Neural progenitor cell (in vitro differentiated cells): ENCODE measurements around the gene ZBTB42. TPM values are rescaled to one million over a fixed set of nuclear protein-coding genes. Genes with fewer than 3 reads are reported as not detected.

ENCODE experiments used
- DNase-seq: peaks from one replicate; pipeline ENCODE4 v3.0.0-alpha.2; 2016; ENCODE audit warnings: low spot score
- H2AFZ ChIP-seq: fragments of 200-600 bp; sonication (generic); replicated peaks from 2 replicates; pipeline ENCODE4 v1.6.1; 2016; ENCODE audit warnings: antibody characterized with exemption
- H3F3A ChIP-seq: fragments of 200-600 bp; sonication (generic); 2 replicates; pipeline ENCODE4 v1.6.1; 2016; ENCODE audit warnings: antibody characterized with exemption, low read depth
- H3K27ac ChIP-seq: fragments of 200-600 bp; sonication (generic); 2 replicates; pipeline ENCODE4 v1.5.1; 2016; ENCODE audit warnings: mild to moderate bottlenecking
- H3K27me3 ChIP-seq: fragments of 200-600 bp; sonication (generic); 2 replicates; pipeline ENCODE4 v1.6.1; 2016; ENCODE audit warnings: mild to moderate bottlenecking, moderate library complexity
- H3K36me3 ChIP-seq: fragments of 200-600 bp; sonication (generic); 2 replicates; pipeline ENCODE4 v1.5.1; 2016
- H3K4me1 ChIP-seq: fragments of 200-600 bp; sonication (generic); 2 replicates; pipeline ENCODE4 v1.6.1; 2016; ENCODE audit warnings: mixed run types
- H3K4me2 ChIP-seq: fragments of 200-600 bp; sonication (generic); 2 replicates; pipeline ENCODE4 v1.6.1; 2016
- H3K4me3 ChIP-seq: fragments of 200-600 bp; sonication (generic); 2 replicates; pipeline ENCODE4 v1.5.1; 2016
- H3K79me2 ChIP-seq: fragments of 200-600 bp; sonication (generic); 2 replicates; pipeline ENCODE4 v1.6.1; 2016; ENCODE audit warnings: low read depth
- H3K9ac ChIP-seq: fragments of 200-600 bp; sonication (generic); 2 replicates; pipeline ENCODE4 v1.6.1; 2016
- H3K9me3 ChIP-seq: fragments of 200-600 bp; sonication (generic); 2 replicates; pipeline ENCODE4 v1.5.1; 2016; ENCODE audit warnings: low read depth
- H4K20me1 ChIP-seq: fragments of 200-600 bp; sonication (generic); 2 replicates; pipeline ENCODE4 v1.6.1; 2016; ENCODE audit warnings: low read depth
- H3K27ac Mint-ChIP-seq: 3 replicates; pipeline ENCODE4 v1.8.0; 2021; ENCODE audit warnings: mixed read lengths
- H3K27me3 Mint-ChIP-seq: 2 replicates; pipeline ENCODE4 v1.8.0; 2022; ENCODE audit warnings: low read depth, mild to moderate bottlenecking, inconsistent platforms, moderate library complexity, mixed read lengths; ENCODE audit not compliant: insufficient read depth
- H3K36me3 Mint-ChIP-seq: 3 replicates; pipeline ENCODE4 v1.8.0; 2021; ENCODE audit warnings: mixed read lengths
- H3K4me1 Mint-ChIP-seq: 3 replicates; pipeline ENCODE4 v1.8.0; 2021; ENCODE audit warnings: mixed read lengths
- H3K4me3 Mint-ChIP-seq: 3 replicates; pipeline ENCODE4 v1.8.0; 2021; ENCODE audit warnings: mild to moderate bottlenecking, moderate library complexity, mixed read lengths
- H3K9me3 Mint-ChIP-seq: 3 replicates; pipeline ENCODE4 v1.8.0; 2020; ENCODE audit warnings: mixed read lengths
- EZH2 ChIP-seq: fragments of 200-600 bp; sonication (generic); IDR thresholded peaks from 2 replicates; pipeline ENCODE4 v1.6.1; 2017; ENCODE audit warnings: antibody characterized with exemption, mild to moderate bottlenecking, moderate library complexity
- EZH2phosphoT487 ChIP-seq: fragments of 200-600 bp; sonication (generic); IDR thresholded peaks from 2 replicates; pipeline ENCODE4 v1.6.1; 2017; ENCODE audit warnings: antibody characterized with exemption
- total RNA-seq: library from RNA; depleted of rRNA; stranded (reverse); fragments of >200 nt; gene quantifications from 2 replicates; pipeline ENCODE4 v1.2.3, GENCODE V29; 2015; ENCODE audit warnings: low replicate concordance
- TF ChIP-seq, protein P1 (sequence below): fragments of 200-600 bp; sonication (generic); IDR thresholded peaks from 2 replicates; pipeline ENCODE4 v1.5.1; 2017; ENCODE audit warnings: antibody characterized with exemption, mild to moderate bottlenecking

The ZBTB42 gene
- total RNA-seq, 1 donor from 2014 or later: 0.41 TPM

- Mint-ChIP-seq H3K4me1 (peaks cover 11% of the 10 kb centered on the region), H3K36me3 (peaks cover 8% of the 10 kb centered on the region), H3K4me3 (no peak overlapping the region), H3K9me3 (no peaks in the 10 kb centered on the region), H3K27me3 (peaks cover 4% of the 10 kb centered on the region), H3K27ac (peak overlapping the region; percentile 86)
- Histone ChIP-seq H4K20me1 (peaks cover 14% of the 10 kb centered on the region), H3F3A (no peaks in the 10 kb centered on the region), H3K27ac (no peak overlapping the region), H2AFZ (no peak overlapping the region), H3K9ac (no peak overlapping the region), H3K27me3 (no peaks in the 10 kb centered on the region), H3K4me2 (no peak overlapping the region), H3K36me3 (no peaks in the 10 kb centered on the region), H3K9me3 (no peaks in the 10 kb centered on the region), H3K4me3 (no peak overlapping the region), H3K79me2 (no peaks in the 10 kb centered on the region), H3K4me1 (no peaks in the 10 kb centered on the region)
- DNase-seq: no peak
- TF ChIP-seq, protein P1, sequence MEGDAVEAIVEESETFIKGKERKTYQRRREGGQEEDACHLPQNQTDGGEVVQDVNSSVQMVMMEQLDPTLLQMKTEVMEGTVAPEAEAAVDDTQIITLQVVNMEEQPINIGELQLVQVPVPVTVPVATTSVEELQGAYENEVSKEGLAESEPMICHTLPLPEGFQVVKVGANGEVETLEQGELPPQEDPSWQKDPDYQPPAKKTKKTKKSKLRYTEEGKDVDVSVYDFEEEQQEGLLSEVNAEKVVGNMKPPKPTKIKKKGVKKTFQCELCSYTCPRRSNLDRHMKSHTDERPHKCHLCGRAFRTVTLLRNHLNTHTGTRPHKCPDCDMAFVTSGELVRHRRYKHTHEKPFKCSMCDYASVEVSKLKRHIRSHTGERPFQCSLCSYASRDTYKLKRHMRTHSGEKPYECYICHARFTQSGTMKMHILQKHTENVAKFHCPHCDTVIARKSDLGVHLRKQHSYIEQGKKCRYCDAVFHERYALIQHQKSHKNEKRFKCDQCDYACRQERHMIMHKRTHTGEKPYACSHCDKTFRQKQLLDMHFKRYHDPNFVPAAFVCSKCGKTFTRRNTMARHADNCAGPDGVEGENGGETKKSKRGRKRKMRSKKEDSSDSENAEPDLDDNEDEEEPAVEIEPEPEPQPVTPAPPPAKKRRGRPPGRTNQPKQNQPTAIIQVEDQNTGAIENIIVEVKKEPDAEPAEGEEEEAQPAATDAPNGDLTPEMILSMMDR: no peak
- TF ChIP-seq EZH2: no peak
- TF ChIP-seq EZH2phosphoT487: no peak
Observed at GRCh38 chr14:104777808-104778249, 23.1 kb upstream of the ZBTB42 start.

- Histone ChIP-seq H3K79me2 (no peaks in the 10 kb centered on the region), H3K36me3 (no peaks in the 10 kb centered on the region)
Observed at GRCh38 chr14:104778694-104779331, 22.1 kb upstream of the ZBTB42 start.

GRCh38 chr14:104779776-104780512, 21.0 kb upstream of the ZBTB42 start:
- Mint-ChIP-seq H3K4me3 (no peak overlapping the region), H3K36me3 (peaks cover 7% of the 10 kb centered on the region), H3K9me3 (no peaks in the 10 kb centered on the region), H3K27me3 (peaks cover 4% of the 10 kb centered on the region), H3K4me1 (peaks cover 11% of the 10 kb centered on the region), H3K27ac (no peak overlapping the region)
- Histone ChIP-seq H2AFZ (no peak overlapping the region), H3K27me3 (no peaks in the 10 kb centered on the region), H3F3A (no peaks in the 10 kb centered on the region), H3K4me3 (no peak overlapping the region), H3K36me3 (no peaks in the 10 kb centered on the region), H3K9ac (no peak overlapping the region), H3K4me2 (no peak overlapping the region), H3K4me1 (no peaks in the 10 kb centered on the region), H3K27ac (no peak overlapping the region), H4K20me1 (peaks cover 19% of the 10 kb centered on the region), H3K9me3 (no peaks in the 10 kb centered on the region), H3K79me2 (no peaks in the 10 kb centered on the region)
- DNase-seq: no peak
- TF ChIP-seq, protein P1: no peak
- no peak for TF ChIP-seq EZH2phosphoT487
- no peak for TF ChIP-seq EZH2

More at GRCh38 chr14:104778694-104779331, 22.1 kb upstream of the ZBTB42 start:
- H3K4me3 Mint-ChIP-seq: no peak overlapping the region
- peaks cover 11% of the 10 kb centered on the region for H3K4me1 Mint-ChIP-seq
- Histone ChIP-seq H3K4me1 (no peaks in the 10 kb centered on the region), H3K4me2 (no peak overlapping the region), H2AFZ (no peak overlapping the region), H3K4me3 (no peak overlapping the region), H3F3A (no peaks in the 10 kb centered on the region), H4K20me1 (peaks cover 14% of the 10 kb centered on the region), H3K27me3 (no peaks in the 10 kb centered on the region), H3K9ac (no peak overlapping the region), H3K27ac (no peak overlapping the region), H3K9me3 (no peaks in the 10 kb centered on the region)
- H3K27ac Mint-ChIP-seq: no peak overlapping the region
- no peak for DNase-seq
- TF ChIP-seq, protein P1: no peak
- no peak for TF ChIP-seq EZH2
- TF ChIP-seq EZH2phosphoT487: no peak
- no peaks in the 10 kb centered on the region for H3K9me3 Mint-ChIP-seq
- H3K36me3 Mint-ChIP-seq: peaks cover 7% of the 10 kb centered on the region
- H3K27me3 Mint-ChIP-seq: peaks cover 4% of the 10 kb centered on the region
